Liver (tissue), 9 donors: ENCODE results near the gene ACTN3. TPM values are rescaled to one million over a fixed set of nuclear protein-coding genes. Genes with fewer than 3 reads are reported as not detected.
A peak's percentile ranks its signal among the peaks of the same experiment; 100 is the strongest.

Source experiments
- DNase-seq: peaks from one replicate; pipeline ENCODE4 v3.0.0-alpha.2; 2017; ENCODE audit warnings: low spot score
- H3K27ac ChIP-seq, 2 donors: one replicate each; pipeline ENCODE4 v1.7.0; 2013; ENCODE audit warnings: inconsistent platforms in 2 of 2, low read length in 2 of 2, control low read depth in 1 of 2, low read depth in 1 of 2, mild to moderate bottlenecking in 1 of 2
- H3K27me3 ChIP-seq, 4 donors: one replicate each; pipeline versions ENCODE4 v1.6.1 to v1.7.0; 2013; ENCODE audit warnings: low read length in 3 of 4, inconsistent platforms in 1 of 4, mild to moderate bottlenecking in 1 of 4, moderate library complexity in 1 of 4; ENCODE audit not compliant: control insufficient read depth in 4 of 4, insufficient read depth in 4 of 4
- H3K36me3 ChIP-seq, 4 donors: one replicate each; pipeline versions ENCODE4 v1.6.1 to v1.7.0; 2013; ENCODE audit warnings: low read length in 3 of 4, mild to moderate bottlenecking in 3 of 4, low read depth in 1 of 4, moderate library complexity in 1 of 4; ENCODE audit not compliant: control insufficient read depth in 4 of 4, insufficient read depth in 3 of 4
- H3K4me1 ChIP-seq, 4 donors: one replicate each; pipeline versions ENCODE4 v1.6.1 to v1.7.0; 2013; ENCODE audit warnings: low read length in 3 of 4, mild to moderate bottlenecking in 3 of 4, moderate library complexity in 1 of 4; ENCODE audit not compliant: control insufficient read depth in 4 of 4, insufficient read depth in 4 of 4
- H3K4me3 ChIP-seq, 3 donors: one replicate each; pipeline versions ENCODE4 v1.6.1 to v1.7.0; 2013; ENCODE audit warnings: low read length in 3 of 3, control low read depth in 1 of 3, low read depth in 1 of 3, mild to moderate bottlenecking in 1 of 3
- H3K9ac ChIP-seq, 2 donors: one replicate each; pipeline ENCODE4 v1.7.0; 2013; ENCODE audit warnings: low read length in 2 of 2, mild to moderate bottlenecking in 2 of 2, moderate library complexity in 2 of 2, control low read depth in 1 of 2, low read depth in 1 of 2
- H3K9me3 ChIP-seq, 4 donors: one replicate each; pipeline versions ENCODE4 v1.6.1 to v1.7.0; 2013; ENCODE audit warnings: low read length in 3 of 4; ENCODE audit not compliant: control insufficient read depth in 4 of 4
- ATF3 ChIP-seq: IDR thresholded peaks from 2 replicates; pipeline ENCODE4 v1.6.1; 2016; ENCODE audit warnings: antibody characterized with exemption
- EGR1 ChIP-seq, 2 donors: IDR thresholded peaks; 2 replicates each; pipeline ENCODE4 v1.6.1; 2016 to 2018; ENCODE audit warnings: antibody characterized with exemption in 2 of 2, low read depth in 2 of 2
- FOXA1 ChIP-seq: IDR thresholded peaks from 2 replicates; pipeline ENCODE4 v1.6.1; 2016; ENCODE audit warnings: antibody characterized with exemption
- FOXA2 ChIP-seq: IDR thresholded peaks from 2 replicates; pipeline ENCODE4 v1.6.1; 2016; ENCODE audit warnings: antibody characterized with exemption
- GABPA ChIP-seq, 2 donors: IDR thresholded peaks in 1 of 2; conservative IDR thresholded peaks in 1 of 2; 2 replicates each; pipeline ENCODE4 v1.6.1; 2016; ENCODE audit warnings: antibody characterized with exemption in 2 of 2, mild to moderate bottlenecking in 1 of 2, moderate library complexity in 1 of 2
- HNF4A ChIP-seq, 2 donors: conservative IDR thresholded peaks; 2 replicates each; pipeline ENCODE4 v1.6.1; 2016; ENCODE audit warnings: antibody characterized with exemption in 2 of 2, mild to moderate bottlenecking in 2 of 2
- HNF4G ChIP-seq: IDR thresholded peaks from 2 replicates; pipeline ENCODE4 v1.6.1; 2016; ENCODE audit warnings: antibody characterized with exemption
- JUND ChIP-seq, 2 donors: IDR thresholded peaks; 2 replicates each; pipeline ENCODE4 v1.6.1; 2016; ENCODE audit warnings: antibody characterized with exemption in 2 of 2
- MAX ChIP-seq: IDR thresholded peaks from 2 replicates; pipeline ENCODE4 v1.6.1; 2016; ENCODE audit warnings: antibody characterized with exemption
- NR2F2 ChIP-seq: IDR thresholded peaks from 2 replicates; pipeline ENCODE4 v1.6.1; 2016; ENCODE audit warnings: antibody characterized with exemption
- RAD21 ChIP-seq, 2 donors: IDR thresholded peaks; 2 replicates each; pipeline ENCODE4 v1.6.1; 2016; ENCODE audit warnings: antibody characterized with exemption in 2 of 2, mild to moderate bottlenecking in 2 of 2
- REST ChIP-seq: IDR thresholded peaks from 2 replicates; pipeline ENCODE4 v1.6.1; 2016; ENCODE audit warnings: antibody characterized with exemption, mild to moderate bottlenecking
- RXRA ChIP-seq, 2 donors: IDR thresholded peaks; 2 replicates each; pipeline ENCODE4 v1.6.1; 2017 to 2018; ENCODE audit warnings: antibody characterized with exemption in 2 of 2, mild to moderate bottlenecking in 1 of 2
- SP1 ChIP-seq: IDR thresholded peaks from 2 replicates; pipeline ENCODE4 v1.6.1; 2018; ENCODE audit warnings: antibody characterized with exemption, mild to moderate bottlenecking
- TAF1 ChIP-seq: conservative IDR thresholded peaks from 2 replicates; pipeline ENCODE4 v1.6.1; 2016; ENCODE audit warnings: antibody characterized with exemption, mild to moderate bottlenecking
- YY1 ChIP-seq: IDR thresholded peaks from 2 replicates; pipeline ENCODE4 v1.6.1; 2016; ENCODE audit warnings: antibody characterized with exemption, mild to moderate bottlenecking
- ZBTB33 ChIP-seq: IDR thresholded peaks from 2 replicates; pipeline ENCODE4 v1.6.1; 2016; ENCODE audit warnings: antibody characterized with exemption
- WGBS: extraction: QIAGEN DNeasy Blood & Tissue Kit; methylation state at CpG from one replicate; pipeline ENCODE4 v1.1.7; 2013; 5-methylcytosine and 5-hydroxymethylcytosine counted together
- polyA plus RNA-seq, 2 donors: library from polyadenylated mRNA; stranded (reverse) in 1 of 2; unstranded in 1 of 2; fragments of 200-250 nt in 1 of 2; fragments of >200 nt in 1 of 2; fragmentation: Nextera tagmentation in 1 of 2; extraction: Ambion mirVana in 1 of 2; gene quantifications; one replicate each; pipeline versions ENCODE4 v1.2.1 to v1.2.3, GENCODE V29; 2013 to 2015
- total RNA-seq, 2 donors: library from RNA; depleted of rRNA; stranded (reverse); fragments of >200 nt; gene quantifications; one replicate each; pipeline ENCODE4 v1.2.3, GENCODE V29; 2014
- TF ChIP-seq, protein P1 (sequence below): fragments of 150-350 bp; IDR thresholded peaks from 2 replicates; pipeline ENCODE4 v1.5.1; 2017; ENCODE audit warnings: improper control_type of control experiment, low read depth, low read length; ENCODE audit not compliant: missing input control
- donor health status: healthy.
- donor health status: healthy.
- donor health status: healthy.
- donor health status: healthy.
- donor health status: healthy.

The ACTN3 gene
- total and polyA plus RNA-seq, 4 donors, result not detected

GRCh38 chr11:66595245-66595904 lies 48.7 kb downstream of the ACTN3 start:
- TF ChIP-seq EGR1 (IDR thresholded peaks at IDR 0.05; ENCODE audit: low read depth in 2 of 2), result no peak
- TF ChIP-seq ATF3, result no peak
- TF ChIP-seq HNF4G, result no peak
- TF ChIP-seq TAF1, result no peak
- TF ChIP-seq HNF4A (conservative IDR thresholded peaks at IDR 0.05), result no peak
- no peak for TF ChIP-seq RXRA (IDR thresholded peaks at IDR 0.05)
- no peak for TF ChIP-seq YY1
- TF ChIP-seq, protein P1, sequence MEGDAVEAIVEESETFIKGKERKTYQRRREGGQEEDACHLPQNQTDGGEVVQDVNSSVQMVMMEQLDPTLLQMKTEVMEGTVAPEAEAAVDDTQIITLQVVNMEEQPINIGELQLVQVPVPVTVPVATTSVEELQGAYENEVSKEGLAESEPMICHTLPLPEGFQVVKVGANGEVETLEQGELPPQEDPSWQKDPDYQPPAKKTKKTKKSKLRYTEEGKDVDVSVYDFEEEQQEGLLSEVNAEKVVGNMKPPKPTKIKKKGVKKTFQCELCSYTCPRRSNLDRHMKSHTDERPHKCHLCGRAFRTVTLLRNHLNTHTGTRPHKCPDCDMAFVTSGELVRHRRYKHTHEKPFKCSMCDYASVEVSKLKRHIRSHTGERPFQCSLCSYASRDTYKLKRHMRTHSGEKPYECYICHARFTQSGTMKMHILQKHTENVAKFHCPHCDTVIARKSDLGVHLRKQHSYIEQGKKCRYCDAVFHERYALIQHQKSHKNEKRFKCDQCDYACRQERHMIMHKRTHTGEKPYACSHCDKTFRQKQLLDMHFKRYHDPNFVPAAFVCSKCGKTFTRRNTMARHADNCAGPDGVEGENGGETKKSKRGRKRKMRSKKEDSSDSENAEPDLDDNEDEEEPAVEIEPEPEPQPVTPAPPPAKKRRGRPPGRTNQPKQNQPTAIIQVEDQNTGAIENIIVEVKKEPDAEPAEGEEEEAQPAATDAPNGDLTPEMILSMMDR, result no peak
- no peak for TF ChIP-seq MAX
- TF ChIP-seq SP1, result no peak
- no peak for TF ChIP-seq NR2F2
- TF ChIP-seq GABPA (IDR thresholded peaks at IDR 0.05 in 1 of 2, conservative IDR thresholded peaks at IDR 0.05 in 1 of 2), result no peak
- TF ChIP-seq FOXA1, result no peak
- no peak for TF ChIP-seq ZBTB33
- TF ChIP-seq FOXA2, result no peak
- no peak for TF ChIP-seq REST
- no peak for TF ChIP-seq RAD21 (IDR thresholded peaks at IDR 0.05)
- no peak for TF ChIP-seq JUND (IDR thresholded peaks at IDR 0.05)
- no peak overlapping the region for H3K9ac ChIP-seq
- no peaks in the 10 kb centered on the region for H3K36me3 ChIP-seq
- H3K27me3 ChIP-seq, result no peaks in the 10 kb centered on the region
- no peak overlapping the region for H3K4me3 ChIP-seq
- peak overlapping the region in 1 of 2 donors; percentile 14 for H3K27ac ChIP-seq
- peak; percentile 81 for DNase-seq
- peaks cover 20 to 54% (median 39%) of the 10 kb centered on the region in 4 donors for H3K4me1 ChIP-seq
- H3K9me3 ChIP-seq, result no peaks in the 10 kb centered on the region
- 68% methylated on average over 5 of the region's 5 CpGs for WGBS
